IPS-NIHi11 (cell line): ENCODE measurements around the gene STARD10.
A peak's percentile ranks its signal among the peaks of the same experiment; 100 is the strongest.
"Not testable (repeated sequence)": the region's sequence is repeated elsewhere in the genome, so short reads cannot be mapped to it uniquely, and the experiment has no call there.

ENCODE experiments used
- DNase-seq: peaks from one replicate; pipeline ENCODE4 v3.0.0; 2012; ENCODE audit warnings: mixed read lengths, low spot score

The STARD10 gene

DNA sequence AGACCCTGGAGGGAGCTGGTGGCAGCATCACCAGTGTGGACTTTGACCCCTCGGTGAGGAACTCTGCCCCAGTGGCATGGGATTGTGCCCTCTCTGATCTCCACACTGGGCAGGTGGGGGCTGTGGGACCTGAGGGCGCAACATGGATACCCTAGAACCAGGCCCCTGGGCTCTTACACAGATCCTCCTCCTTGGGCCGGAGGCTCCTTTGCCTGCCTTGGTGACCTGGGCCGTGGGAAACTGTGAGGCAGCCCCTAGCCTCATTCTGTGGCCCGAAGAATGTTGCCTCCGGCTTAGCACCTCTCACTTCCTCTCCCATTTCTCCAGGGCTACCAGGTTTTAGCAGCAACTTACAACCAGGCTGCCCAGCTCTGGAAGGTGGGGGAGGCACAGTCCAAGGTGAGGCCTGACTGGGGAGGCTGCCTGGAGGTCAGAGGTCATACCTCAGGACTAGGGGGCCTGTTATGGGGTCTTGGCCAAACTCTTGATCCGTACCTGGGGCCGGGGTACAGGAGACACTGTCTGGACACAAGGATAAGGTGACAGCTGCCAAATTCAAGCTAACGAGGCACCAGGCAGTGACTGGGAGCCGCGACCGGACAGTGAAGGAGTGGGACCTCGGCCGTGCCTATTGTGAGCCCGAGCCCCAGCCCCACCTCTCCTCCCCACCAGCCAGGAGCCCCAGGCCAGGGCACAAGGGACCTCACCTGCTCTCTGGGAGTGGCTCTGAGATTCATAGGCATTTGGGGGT, 32.5 kb upstream of the STARD10 start:
- DNase-seq, result no peak

GRCh38 chr11:72825661-72826060, 31.8 kb upstream of the STARD10 start:
- DNase-seq, result no peak

DNA sequence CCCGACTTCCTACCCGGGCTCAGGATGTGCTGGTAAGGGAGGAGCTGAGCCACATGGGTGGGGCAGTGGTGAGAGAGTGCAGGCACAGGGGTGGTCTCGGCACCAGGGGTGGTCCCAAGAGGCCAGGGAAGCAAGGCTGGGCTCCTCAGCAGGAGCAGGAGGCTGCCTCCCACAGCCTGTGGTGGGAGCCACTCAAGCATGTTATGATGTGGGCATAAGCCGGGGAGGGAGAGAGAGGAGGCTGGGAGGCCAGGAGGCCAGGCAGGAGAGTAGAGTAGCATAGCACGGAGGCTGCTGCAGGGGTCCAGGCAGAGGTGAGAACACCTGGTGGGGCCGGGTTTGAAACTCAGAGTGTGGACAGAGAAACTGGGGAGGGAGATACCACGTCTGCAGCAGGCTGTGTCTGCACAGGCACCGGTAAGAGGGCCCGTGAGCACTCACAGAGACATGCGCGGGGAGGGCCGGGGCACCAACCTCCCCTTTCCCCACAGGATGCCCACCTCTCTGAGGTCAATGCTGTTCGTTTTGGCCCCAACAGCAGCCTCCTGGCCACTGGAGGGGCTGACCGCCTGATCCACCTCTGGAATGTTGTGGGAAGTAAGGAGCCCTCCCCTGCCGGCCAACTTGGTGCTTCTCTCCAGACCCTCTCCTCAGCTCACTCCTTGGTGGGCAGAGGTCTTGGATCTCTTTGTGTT, 31.1 kb upstream of the STARD10 start:
- no peak for DNase-seq

- no peak for DNase-seq
These were observed 30.2 kb upstream of the STARD10 start for GRCh38 chr11:72824020-72824419.

GRCh38 chr11:72823105-72823804, 29.4 kb upstream of the STARD10 start:
- no peak for DNase-seq

DNA sequence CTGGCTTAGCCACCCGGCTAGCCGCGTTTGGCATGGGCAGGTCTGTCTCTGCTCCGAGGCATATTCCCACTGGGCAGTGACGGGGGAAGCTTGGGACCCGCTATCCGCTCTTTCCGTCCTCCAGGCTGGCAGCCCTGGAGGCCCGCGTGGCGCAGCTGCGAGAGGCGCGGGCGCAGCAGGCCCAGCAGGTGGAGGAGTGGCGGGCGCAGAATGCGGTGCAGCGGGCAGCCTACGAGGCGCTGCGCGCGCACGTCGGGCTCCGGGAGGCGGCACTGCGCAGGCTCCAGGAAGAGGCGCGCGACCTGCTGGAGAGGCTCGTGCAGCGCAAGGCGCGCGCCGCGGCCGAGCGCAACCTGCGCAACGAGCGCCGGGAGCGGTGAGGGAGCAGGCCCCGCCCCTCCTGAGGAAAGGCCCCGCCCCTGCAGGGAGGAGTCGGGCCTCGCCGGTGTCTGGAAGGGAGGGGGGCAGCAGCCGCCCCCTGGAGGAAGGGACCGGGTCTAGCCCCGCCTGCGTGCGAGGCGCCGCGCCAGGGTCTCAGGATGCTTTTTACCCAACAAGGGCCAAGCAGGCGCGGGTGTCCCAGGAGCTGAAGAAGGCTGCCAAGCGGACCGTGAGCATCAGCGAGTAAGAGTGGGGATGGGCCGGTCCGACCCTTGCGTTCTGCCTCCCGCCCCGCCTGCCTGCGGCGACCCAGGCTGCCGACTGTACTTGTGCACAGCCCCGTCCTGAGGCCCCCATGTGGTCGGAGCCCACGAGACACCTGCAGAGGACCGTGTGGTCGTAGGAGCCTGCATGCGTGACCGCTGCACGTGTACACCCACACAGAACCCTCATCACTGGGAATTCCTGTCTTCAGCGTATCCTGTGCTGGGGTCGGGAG, 28.3 kb upstream of the STARD10 start:
- peak; percentile 98 for DNase-seq

DNA sequence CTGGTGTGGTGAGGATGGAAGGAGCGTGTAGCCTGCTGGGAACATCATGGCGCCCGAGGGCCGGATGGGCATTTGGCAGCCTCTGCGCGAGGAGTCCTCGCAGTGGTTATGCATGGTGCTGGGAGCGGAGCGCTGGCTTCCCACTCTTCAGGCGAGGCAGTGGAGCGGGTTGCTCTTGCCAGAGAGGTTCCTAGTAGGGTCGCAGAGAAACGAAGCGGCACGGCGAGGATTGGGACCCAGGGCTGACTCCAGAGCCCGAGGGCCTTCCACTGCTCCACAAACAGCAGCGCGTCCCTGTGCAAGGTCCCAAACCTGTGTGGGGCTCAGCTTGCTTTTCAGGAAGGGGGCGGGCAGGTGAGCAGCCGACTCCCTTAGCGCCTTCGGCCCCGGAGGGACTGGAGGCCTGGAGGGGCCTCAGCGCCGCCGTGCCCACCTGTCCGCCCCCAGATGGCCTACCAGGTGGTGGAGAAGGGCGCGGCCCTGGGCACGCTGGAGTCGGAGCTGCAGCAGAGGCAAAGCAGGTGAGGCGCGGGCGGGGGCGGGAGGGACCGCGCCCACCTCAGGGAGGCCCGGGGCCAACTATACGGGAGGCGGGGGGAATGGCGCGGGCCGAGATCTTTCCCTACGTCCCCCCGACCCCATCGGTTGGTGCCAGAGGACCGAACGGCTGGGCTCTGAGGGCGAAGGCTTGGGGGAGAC, 27.5 kb upstream of the STARD10 start:
- DNase-seq, result peak; percentile 21

- DNase-seq, result no peak
These were observed 26.7 kb upstream of the STARD10 start for GRCh38 chr11:72820439-72821139.

DNA sequence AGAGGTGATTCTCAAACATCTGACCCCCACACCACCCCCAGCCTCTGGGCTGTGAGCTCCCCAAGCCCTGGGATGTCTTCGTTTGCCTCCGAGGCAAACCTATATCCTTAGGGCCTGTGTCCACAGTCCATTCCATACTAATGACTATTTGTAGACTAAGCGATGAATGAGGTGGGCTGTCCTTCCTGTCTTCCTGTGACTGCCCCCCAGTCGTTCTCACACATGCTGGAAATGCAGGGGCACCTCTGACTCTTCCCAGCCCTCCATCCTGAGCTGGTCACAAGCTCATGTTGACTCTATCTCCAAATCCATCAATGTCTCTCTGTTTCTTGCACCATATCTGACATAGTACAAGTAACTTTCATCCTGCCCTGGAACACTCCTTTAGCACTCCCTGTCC, 25.1 kb upstream of the STARD10 start:
- no peak for DNase-seq

DNA sequence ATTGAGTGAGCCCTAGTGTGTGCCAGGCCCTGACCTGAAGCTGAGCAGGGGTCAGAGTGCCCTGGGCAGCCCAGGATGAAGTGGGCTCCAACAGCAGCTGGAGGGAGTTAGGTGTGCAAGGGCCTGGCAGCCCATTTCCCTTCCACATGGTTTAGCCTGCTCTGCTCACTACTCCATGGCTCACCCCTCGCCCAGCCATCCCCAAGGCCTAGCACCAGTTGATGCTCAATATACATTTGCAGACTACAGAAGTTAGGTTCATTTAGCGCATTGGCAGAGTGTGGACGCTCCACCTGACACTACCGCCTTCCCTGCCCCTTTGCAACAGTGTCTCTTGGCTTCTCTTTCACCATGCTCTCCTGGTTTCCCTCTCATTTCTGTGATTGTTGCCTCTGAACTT, 24.1 kb upstream of the STARD10 start:
- no peak for DNase-seq

- no peak for DNase-seq
These were observed 22.6 kb upstream of the STARD10 start for GRCh38 chr11:72816404-72816990.

DNA sequence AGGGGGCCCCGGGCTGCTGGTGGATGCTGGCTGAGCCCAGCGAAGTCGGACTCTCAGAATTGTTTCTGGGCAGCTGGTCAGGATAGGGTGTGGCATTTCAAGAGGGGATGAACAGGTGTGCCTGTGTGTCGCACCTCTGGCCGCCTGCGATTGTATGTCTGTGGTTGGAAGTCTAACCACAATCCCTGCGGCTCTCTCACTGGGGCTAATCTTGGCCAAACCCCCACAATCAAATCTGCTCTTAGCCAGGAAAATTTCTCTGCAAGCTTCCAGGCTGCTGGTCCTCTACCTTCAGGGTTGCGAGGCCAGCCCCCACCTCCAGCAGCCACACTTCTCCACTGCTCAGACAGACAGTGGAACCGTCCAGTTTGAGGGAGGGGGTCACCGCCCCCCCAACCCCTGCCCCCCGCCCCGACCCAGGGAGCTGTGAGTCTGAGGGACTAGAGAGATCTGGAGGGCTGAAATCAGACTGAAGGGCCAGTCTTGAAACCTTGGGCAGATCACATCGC, 21.3 kb upstream of the STARD10 start:
- no peak for DNase-seq

GRCh38 chr11:72814286-72815109, 20.7 kb upstream of the STARD10 start, which contains the start of gene ATG16L2:
TSS of gene ATG16L2 (plus strand) at chr11:72814411. CDS start at chr11:72814446, 35 bp downstream.
- DNase-seq, result peak; percentile 95

DNA sequence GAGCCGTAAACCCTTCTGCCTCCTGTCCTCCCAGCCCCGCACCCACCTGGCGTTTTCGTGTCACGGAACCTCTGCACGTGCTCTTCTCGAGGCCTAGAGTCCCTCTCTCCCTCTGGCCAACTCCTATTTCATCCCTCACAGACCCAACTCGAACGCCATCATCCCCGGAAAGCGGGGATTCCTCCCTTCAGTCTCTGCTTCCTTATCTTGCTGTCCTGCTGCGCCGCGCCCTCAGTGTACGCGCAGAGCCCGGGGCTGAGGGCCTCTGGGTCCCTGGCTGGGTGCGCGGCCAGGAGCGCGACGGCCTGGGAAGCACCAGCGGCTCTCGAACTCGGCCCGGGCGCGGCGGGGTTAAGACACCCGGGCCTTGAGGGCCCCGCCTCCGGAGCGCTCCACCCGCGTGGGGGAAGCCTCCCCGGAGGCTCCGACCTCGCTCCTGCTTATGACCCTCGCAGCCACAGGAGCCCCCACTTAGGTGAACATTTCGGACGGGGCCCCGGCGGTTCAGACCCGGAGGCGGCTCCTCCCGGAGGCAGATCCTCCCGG, 20.0 kb upstream of the STARD10 start:
- peak; percentile 86 for DNase-seq

DNA sequence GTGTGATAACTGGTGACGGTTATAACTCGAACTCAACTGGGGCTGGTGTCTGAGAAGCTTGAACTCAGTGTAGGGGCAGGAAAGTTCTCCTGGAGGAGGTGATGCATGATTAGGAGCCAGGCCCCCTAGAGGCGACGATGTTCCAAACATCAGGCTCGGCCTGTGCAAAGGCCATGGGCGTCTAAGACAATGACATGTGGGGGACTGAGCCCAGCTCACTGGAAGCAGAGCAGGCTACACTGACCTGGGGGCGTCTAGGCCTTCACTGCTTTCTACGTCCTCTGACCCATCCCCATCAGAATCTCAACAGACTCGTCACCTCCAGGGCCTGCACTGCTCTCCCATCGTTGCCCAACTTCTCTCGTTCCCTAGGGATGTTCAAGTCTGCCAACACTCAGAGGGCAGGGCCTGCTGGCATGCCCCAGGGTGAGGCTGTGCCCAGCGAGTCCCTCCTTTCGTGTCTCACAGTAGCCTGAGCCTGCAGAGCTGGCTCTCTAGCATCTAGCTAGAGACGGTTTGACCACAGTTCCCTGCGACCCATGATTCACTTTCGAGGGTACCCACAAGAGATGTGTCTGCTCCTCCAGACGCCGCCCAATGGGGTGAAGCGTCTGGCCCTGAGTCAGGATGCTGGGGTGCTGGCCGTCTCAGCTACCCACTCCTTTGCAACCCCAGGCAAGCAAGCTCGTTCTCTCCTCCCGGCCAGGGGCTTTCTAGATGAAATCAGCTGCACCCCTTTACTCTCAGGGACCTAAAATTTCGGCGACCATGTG, 19.3 kb upstream of the STARD10 start:
- DNase-seq, result peak; percentile 70

DNA sequence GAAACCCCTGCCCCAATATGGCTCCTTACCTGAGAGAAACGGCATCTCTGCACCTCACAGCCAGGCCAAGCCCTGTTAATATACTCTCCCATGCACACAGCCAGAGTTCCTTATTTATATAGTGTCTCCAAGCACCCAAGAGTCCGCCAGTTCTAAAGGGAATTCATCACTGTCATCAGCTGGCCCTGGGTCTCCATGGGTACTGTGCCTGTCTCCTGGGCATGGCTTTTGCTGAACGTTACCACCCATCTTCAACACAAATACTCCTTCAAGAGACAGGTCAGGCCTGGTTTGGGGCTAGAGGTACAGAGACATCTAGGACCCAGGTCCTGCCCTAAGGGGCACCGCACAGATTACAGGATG, 18.7 kb upstream of the STARD10 start:
- DNase-seq, result no peak

DNA sequence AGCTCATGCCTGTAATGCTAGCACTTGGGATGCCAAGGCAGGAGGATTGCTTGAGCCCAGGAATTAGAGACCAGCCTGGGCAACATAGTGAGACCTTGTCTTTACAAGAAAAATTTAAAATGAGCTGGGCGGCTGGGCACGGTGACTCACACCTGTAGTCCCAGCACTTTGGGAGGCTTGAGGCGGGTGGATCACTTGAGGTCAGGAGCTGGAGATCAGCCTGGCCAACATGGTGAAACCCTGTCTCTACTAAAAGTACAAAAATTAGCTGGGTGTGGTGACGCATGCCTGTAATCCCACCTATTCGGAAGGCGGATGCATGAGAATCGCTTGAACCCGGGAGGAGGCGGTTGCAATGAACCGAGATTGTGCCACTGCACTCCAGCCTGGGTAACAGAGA, 17.8 kb upstream of the STARD10 start:
- DNase-seq, result not testable (repeated sequence)

DNA sequence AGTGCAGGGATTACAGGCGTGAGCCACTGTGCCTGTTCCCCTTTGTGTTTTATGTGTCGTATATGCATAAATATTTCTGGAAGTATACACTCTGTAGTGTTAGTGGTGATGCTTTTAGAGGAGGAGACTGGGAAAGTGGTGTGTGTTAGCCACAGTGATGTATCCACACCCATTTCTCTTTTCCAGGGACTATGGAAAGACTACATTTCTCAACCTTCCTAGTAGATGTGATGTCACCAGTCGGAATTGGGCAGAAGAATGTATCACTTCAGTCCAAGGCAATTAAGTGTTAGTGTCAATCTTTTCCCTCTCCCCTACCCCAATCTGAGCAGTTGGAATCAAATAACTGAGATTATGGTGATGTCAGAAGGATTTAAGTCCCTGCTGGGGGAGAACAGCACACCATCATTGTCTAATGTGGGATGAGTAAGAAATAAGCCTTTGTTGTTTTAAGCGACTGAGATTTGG, 14.5 kb upstream of the STARD10 start:
- no peak for DNase-seq
